Spleen (tissue), 11 donors: ENCODE measurements around the gene FHIT. TPM values are rescaled to one million over a fixed set of nuclear protein-coding genes. Genes with fewer than 3 reads are reported as not detected.

ENCODE experiments used
- DNase-seq: peaks from one replicate; pipeline ENCODE4 v3.0.0-alpha.2; 2020
- H3K27ac ChIP-seq, 8 donors: fragments of 200-600 bp; sonication (generic) in 7 of 8; 1 replicate in 4 of 8; 2 replicates in 4 of 8; pipeline versions ENCODE4 v1.5.0 to v1.8.0; 2016 to 2021; ENCODE audit warnings: inconsistent platforms in 4 of 8, mild to moderate bottlenecking in 4 of 8, moderate library complexity in 1 of 8
- H3K27me3 ChIP-seq, 7 donors: fragments of 200-600 bp; sonication (generic) in 6 of 7; replicated peaks in 1 of 7; 1 replicate in 4 of 7; 2 replicates in 3 of 7; pipeline versions ENCODE4 v1.5.0 to v1.8.0; 2016 to 2021; ENCODE audit warnings: inconsistent platforms in 3 of 7, mild to moderate bottlenecking in 1 of 7
- H3K36me3 ChIP-seq, 6 donors: fragments of 200-600 bp; sonication (generic) in 5 of 6; 1 replicate in 4 of 6; 2 replicates in 2 of 6; pipeline versions ENCODE4 v1.5.0 to v1.8.0; 2016 to 2021; ENCODE audit warnings: inconsistent platforms in 2 of 6
- H3K4me1 ChIP-seq, 6 donors: fragments of 200-600 bp; sonication (generic) in 5 of 6; 1 replicate in 3 of 6; 2 replicates in 3 of 6; pipeline versions ENCODE4 v1.5.0 to v1.8.0; 2016 to 2021; ENCODE audit warnings: inconsistent platforms in 3 of 6
- H3K4me3 ChIP-seq, 8 donors: fragments of 200-600 bp; sonication (generic) in 7 of 8; 1 replicate in 4 of 8; 2 replicates in 4 of 8; pipeline versions ENCODE4 v1.5.0 to v1.8.0; 2016 to 2021; ENCODE audit warnings: inconsistent platforms in 4 of 8, mild to moderate bottlenecking in 4 of 8, moderate library complexity in 2 of 8
- H3K9me3 ChIP-seq, 8 donors: fragments of 200-600 bp; sonication (generic) in 7 of 8; 1 replicate in 4 of 8; 2 replicates in 4 of 8; pipeline versions ENCODE4 v1.5.0 to v1.8.0; 2016 to 2021; ENCODE audit warnings: inconsistent platforms in 4 of 8
- POLR2A ChIP-seq, 3 donors: fragments of 450-650 bp; IDR thresholded peaks; one replicate each; pipeline ENCODE4 v1.5.1; 2017; ENCODE audit warnings: antibody characterized with exemption in 3 of 3, mild to moderate bottlenecking in 1 of 3
- POLR2AphosphoS5 ChIP-seq, 3 donors: sonication (generic); formaldehyde crosslinking; IDR thresholded peaks; one replicate each; pipeline ENCODE4 v1.5.1; 2017; ENCODE audit warnings: antibody characterized with exemption in 3 of 3
- WGBS, 5 donors: extraction: QIAGEN DNeasy Blood & Tissue Kit in 3 of 5; methylation state at CpG; one replicate each; pipeline versions ENCODE4 v1.1.5 to v1.1.7; 2013 to 2018; 5-methylcytosine and 5-hydroxymethylcytosine counted together
- intact Hi-C: fragments of 100-400 bp; cut with DNase I; formaldehyde crosslinking; loops from one replicate; pipeline ENCODE4 v1.15.0; 2023; ENCODE audit warnings: low total_unique reads
- polyA plus RNA-seq, 3 donors: library from polyadenylated mRNA; stranded (reverse); fragments of 200-250 nt; gene quantifications; one replicate each; pipeline ENCODE4 v1.2.1, GENCODE V29; 2013
- total RNA-seq, 7 donors: library from RNA; depleted of rRNA in 3 of 7; stranded (reverse); fragments of >200 nt in 3 of 7; fragmentation: NEBNext Ultra II Directional in 4 of 7; extraction: Animal tissue kit (Norgen Biotek cat#: 25700) in 4 of 7; gene quantifications; one replicate each; pipeline versions ENCODE4 v1.1.0 to v1.2.1, GENCODE V29; 2016 to 2021
- TF ChIP-seq, protein P1 (sequence below), 11 experiments: fragments of 200-600 bp in 7 of 11; fragments of 450-650 bp in 4 of 11; sonication (generic) in 4 of 11; IDR thresholded peaks in 8 of 11; conservative IDR thresholded peaks in 3 of 11; 1 replicate in 7 of 11; 2 replicates in 4 of 11; pipeline versions ENCODE4 v1.4.0 to v1.8.0; 2016 to 2021; ENCODE audit warnings: antibody characterized with exemption in 11 of 11, inconsistent platforms in 4 of 11, mild to moderate bottlenecking in 1 of 11
- donor health status: healthy with polysubstance abuse.
- donor health status: DM: no; HTN: no; CAD: no; lungs with moderate emphysema.
- donor health status: DM: no; HTN: no; CAD: no.
- donor health status: Bipolar disorder and iron deficiency.
- donor health status: healthy.
- donor health status: DM: no; HTN: no; CAD: no.
- donor health status: DM: yes; HTN: yes; CAD: no.

Gene FHIT
- total and polyA plus RNA-seq, 10 donors = 4.1 to 23.1 (median 12.2) TPM

- Histone ChIP-seq H3K27ac (no peak overlapping the region), H3K36me3 (no peaks in the 10 kb centered on the region), H3K9me3 (peaks cover 2 to 75% (median 40%) of the 10 kb centered on the region in 8 donors), H3K4me1 (no peaks in the 10 kb centered on the region), H3K27me3 (no peaks in the 10 kb centered on the region), H3K4me3 (no peak overlapping the region)
- 36 to 78% (median 57%) methylated on average over 1 of the region's 1 CpG for WGBS, 5 donors
- intact Hi-C loops = no loop called here
- no peak for DNase-seq
- no peak for TF ChIP-seq POLR2A (IDR thresholded peaks at IDR 0.05)
- TF ChIP-seq, protein P1, sequence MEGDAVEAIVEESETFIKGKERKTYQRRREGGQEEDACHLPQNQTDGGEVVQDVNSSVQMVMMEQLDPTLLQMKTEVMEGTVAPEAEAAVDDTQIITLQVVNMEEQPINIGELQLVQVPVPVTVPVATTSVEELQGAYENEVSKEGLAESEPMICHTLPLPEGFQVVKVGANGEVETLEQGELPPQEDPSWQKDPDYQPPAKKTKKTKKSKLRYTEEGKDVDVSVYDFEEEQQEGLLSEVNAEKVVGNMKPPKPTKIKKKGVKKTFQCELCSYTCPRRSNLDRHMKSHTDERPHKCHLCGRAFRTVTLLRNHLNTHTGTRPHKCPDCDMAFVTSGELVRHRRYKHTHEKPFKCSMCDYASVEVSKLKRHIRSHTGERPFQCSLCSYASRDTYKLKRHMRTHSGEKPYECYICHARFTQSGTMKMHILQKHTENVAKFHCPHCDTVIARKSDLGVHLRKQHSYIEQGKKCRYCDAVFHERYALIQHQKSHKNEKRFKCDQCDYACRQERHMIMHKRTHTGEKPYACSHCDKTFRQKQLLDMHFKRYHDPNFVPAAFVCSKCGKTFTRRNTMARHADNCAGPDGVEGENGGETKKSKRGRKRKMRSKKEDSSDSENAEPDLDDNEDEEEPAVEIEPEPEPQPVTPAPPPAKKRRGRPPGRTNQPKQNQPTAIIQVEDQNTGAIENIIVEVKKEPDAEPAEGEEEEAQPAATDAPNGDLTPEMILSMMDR (IDR thresholded peaks at IDR 0.05 in 8 of 11, conservative IDR thresholded peaks at IDR 0.05 in 3 of 11) = no peak
- no peak for TF ChIP-seq POLR2AphosphoS5 (IDR thresholded peaks at IDR 0.05)
Observed at GRCh38 chr3:60957541-60957940, 293.7 kb downstream of the FHIT start.

DNA sequence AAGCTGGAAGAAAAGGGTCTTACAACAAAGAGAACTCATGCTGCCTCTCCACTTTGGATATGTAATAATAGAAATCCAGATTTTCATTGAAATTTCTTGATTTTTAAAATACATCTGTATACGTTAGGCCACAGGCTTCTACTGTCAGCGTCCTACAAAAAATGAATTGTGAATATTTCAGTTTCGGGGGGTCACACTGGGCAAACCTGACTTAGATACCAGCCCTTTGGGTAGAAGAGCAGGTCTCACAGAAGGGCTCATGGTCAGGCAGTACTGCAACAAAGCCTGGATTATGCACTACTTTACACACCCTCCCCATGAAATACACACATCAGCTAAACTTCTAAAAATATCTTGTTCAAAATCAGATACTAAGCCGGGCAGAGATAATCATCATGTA lies 294.5 kb downstream of the FHIT start:
- 82 to 96% (median 91%) methylated on average over 4 of the region's 4 CpGs for WGBS, 5 donors
- Histone ChIP-seq H3K4me3 (no peak overlapping the region), H3K9me3 (peaks cover 2 to 71% (median 34%) of the 10 kb centered on the region in 8 donors), H3K36me3 (no peaks in the 10 kb centered on the region), H3K27me3 (no peaks in the 10 kb centered on the region), H3K4me1 (no peaks in the 10 kb centered on the region), H3K27ac (no peak overlapping the region)
- TF ChIP-seq, protein P1 (IDR thresholded peaks at IDR 0.05 in 8 of 11, conservative IDR thresholded peaks at IDR 0.05 in 3 of 11) = no peak
- TF ChIP-seq POLR2A (IDR thresholded peaks at IDR 0.05) (no peak), POLR2AphosphoS5 (IDR thresholded peaks at IDR 0.05) (no peak)
- DNase-seq = no peak
- intact Hi-C loops = no loop called here

DNA sequence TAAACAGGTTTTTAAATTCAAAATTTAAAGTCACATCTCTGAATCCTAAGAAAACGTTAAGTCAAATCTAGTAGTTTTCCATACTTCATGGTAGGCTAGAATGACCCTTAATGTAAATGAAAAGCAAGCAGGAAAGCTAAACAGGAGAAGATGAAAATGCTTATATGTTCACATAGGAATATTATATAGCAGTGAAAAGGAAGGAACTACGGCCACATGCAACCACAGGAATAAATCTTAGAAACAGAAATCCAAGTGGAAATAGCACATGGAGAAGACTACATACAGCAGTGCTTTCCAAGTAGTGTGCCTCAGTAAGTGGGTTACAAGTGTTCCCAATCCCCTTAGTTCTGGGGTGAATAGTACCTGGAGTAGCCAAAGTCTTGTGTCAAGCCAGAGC lies 296.2 kb downstream of the FHIT start:
- Histone ChIP-seq H3K9me3 (peaks cover 2 to 54% (median 21%) of the 10 kb centered on the region in 8 donors), H3K27me3 (no peaks in the 10 kb centered on the region), H3K4me1 (no peaks in the 10 kb centered on the region), H3K36me3 (no peaks in the 10 kb centered on the region), H3K4me3 (no peak overlapping the region), H3K27ac (no peak overlapping the region)
- intact Hi-C loops = no loop called here
- TF ChIP-seq, protein P1 (IDR thresholded peaks at IDR 0.05 in 8 of 11, conservative IDR thresholded peaks at IDR 0.05 in 3 of 11) = no peak
- TF ChIP-seq POLR2AphosphoS5 (IDR thresholded peaks at IDR 0.05) (no peak), POLR2A (IDR thresholded peaks at IDR 0.05) (no peak)
- 89 to 98% (median 91%) methylated on average over 2 of the region's 2 CpGs for WGBS, 5 donors
- DNase-seq = no peak

- no peak for DNase-seq
- Histone ChIP-seq H3K27me3 (no peaks in the 10 kb centered on the region), H3K27ac (peak overlapping the region in 1 of 8 donors; percentile 29), H3K4me3 (no peak overlapping the region), H3K36me3 (no peaks in the 10 kb centered on the region), H3K9me3 (peaks cover 2 to 50% (median 21%) of the 10 kb centered on the region in 8 donors), H3K4me1 (no peaks in the 10 kb centered on the region)
- intact Hi-C loops = no loop called here
- no peak for TF ChIP-seq POLR2AphosphoS5 (IDR thresholded peaks at IDR 0.05)
- TF ChIP-seq, protein P1 (IDR thresholded peaks at IDR 0.05 in 8 of 11, conservative IDR thresholded peaks at IDR 0.05 in 3 of 11) = no peak
- no peak for TF ChIP-seq POLR2A (IDR thresholded peaks at IDR 0.05)
- WGBS, 5 donors = 38 to 46% (median 44%) methylated on average over 2 of the region's 2 CpGs
Observed at GRCh38 chr3:60954048-60954447, 297.2 kb downstream of the FHIT start.
